ENCODE measurements around the gene CPXM2. TPM values are rescaled to one million over a fixed set of nuclear protein-coding genes. Genes with fewer than 3 reads are reported as not detected.

CPXM2 gene
- total RNA-seq, 1 experiment from 2014 or later: not detected

GRCh38 chr10:123800821-123801220 lies 90.8 kb downstream of the CPXM2 start:
- Mint-ChIP-seq H3K27me3 (ENCODE audit: insufficient read depth, unreplicated experiment) (no peaks in the 10 kb centered on the region), H3K36me3 (ENCODE audit: insufficient read depth, unreplicated experiment) (no peaks in the 10 kb centered on the region), H3K9me3 (ENCODE audit: unreplicated experiment) (no peaks in the 10 kb centered on the region), H3K4me3 (ENCODE audit: unreplicated experiment) (no peak overlapping the region), H3K4me1 (ENCODE audit: insufficient read depth, unreplicated experiment) (no peaks in the 10 kb centered on the region), H3K27ac (ENCODE audit: low read depth, unreplicated experiment) (no peak overlapping the region)
- TF ChIP-seq, protein P1, sequence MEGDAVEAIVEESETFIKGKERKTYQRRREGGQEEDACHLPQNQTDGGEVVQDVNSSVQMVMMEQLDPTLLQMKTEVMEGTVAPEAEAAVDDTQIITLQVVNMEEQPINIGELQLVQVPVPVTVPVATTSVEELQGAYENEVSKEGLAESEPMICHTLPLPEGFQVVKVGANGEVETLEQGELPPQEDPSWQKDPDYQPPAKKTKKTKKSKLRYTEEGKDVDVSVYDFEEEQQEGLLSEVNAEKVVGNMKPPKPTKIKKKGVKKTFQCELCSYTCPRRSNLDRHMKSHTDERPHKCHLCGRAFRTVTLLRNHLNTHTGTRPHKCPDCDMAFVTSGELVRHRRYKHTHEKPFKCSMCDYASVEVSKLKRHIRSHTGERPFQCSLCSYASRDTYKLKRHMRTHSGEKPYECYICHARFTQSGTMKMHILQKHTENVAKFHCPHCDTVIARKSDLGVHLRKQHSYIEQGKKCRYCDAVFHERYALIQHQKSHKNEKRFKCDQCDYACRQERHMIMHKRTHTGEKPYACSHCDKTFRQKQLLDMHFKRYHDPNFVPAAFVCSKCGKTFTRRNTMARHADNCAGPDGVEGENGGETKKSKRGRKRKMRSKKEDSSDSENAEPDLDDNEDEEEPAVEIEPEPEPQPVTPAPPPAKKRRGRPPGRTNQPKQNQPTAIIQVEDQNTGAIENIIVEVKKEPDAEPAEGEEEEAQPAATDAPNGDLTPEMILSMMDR (IDR thresholded peaks at IDR 0.05; ENCODE audit: unreplicated experiment): no peak
- POLR2A ChIA-PET: interaction anchor here (1.2 kb wide), 1 partner anchor 9 kb away, joined by 3 read pairs; no protein-coding TSS in a partner anchor
- no peak for DNase-seq (ENCODE audit: unreplicated experiment)
- CTCF ChIA-PET: interaction anchor here (0.6 to 1.1 kb wide), 2 partner anchors 26 to 815 kb away, joined by 4 read pairs; no protein-coding TSS in a partner anchor
- intact Hi-C loops (cut with micrococcal nuclease): no loop called here
- BruUV-seq (replicated peaks): no TSS peak

DNA sequence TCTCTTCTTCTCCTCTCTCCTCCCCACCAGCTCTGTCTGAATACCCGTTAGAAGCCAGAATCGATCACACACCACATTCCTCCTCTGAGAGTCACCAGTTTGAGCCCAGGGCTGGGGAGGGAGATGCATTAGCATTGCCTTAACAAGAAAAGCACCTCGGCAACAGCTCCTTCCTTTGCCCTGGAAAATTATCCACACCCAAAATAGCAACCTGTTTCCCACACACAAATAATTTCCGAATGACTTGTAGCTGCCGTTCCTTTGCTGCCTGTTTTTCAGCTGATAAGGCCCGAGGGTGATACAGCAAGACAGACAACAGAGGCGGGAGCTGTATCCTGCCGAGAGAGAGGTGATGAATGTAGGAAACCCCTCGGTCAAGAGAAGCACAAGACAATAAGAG lies 91.3 kb downstream of the CPXM2 start:
- ChIA-PET POLR2A (interaction anchor here (1.2 kb wide), 1 partner anchor 10 kb away, joined by 3 read pairs; no protein-coding TSS in a partner anchor), CTCF (interaction anchor here (1.1 kb wide), 1 partner anchor 26 kb away, joined by 4 read pairs; no protein-coding TSS in a partner anchor)
- BruUV-seq (replicated peaks): no TSS peak
- no peaks in the 10 kb centered on the region for H3K36me3 Mint-ChIP-seq (ENCODE audit: insufficient read depth, unreplicated experiment)
- no peaks in the 10 kb centered on the region for H3K9me3 Mint-ChIP-seq (ENCODE audit: unreplicated experiment)
- TF ChIP-seq, protein P1 (IDR thresholded peaks at IDR 0.05; ENCODE audit: unreplicated experiment): no peak
- H3K27ac Mint-ChIP-seq (ENCODE audit: low read depth, unreplicated experiment): no peak overlapping the region
- intact Hi-C loops (cut with micrococcal nuclease): no loop called here
- no peak overlapping the region for H3K4me3 Mint-ChIP-seq (ENCODE audit: unreplicated experiment)
- no peak for DNase-seq (ENCODE audit: unreplicated experiment)
- H3K4me1 Mint-ChIP-seq (ENCODE audit: insufficient read depth, unreplicated experiment): no peaks in the 10 kb centered on the region
- no peaks in the 10 kb centered on the region for H3K27me3 Mint-ChIP-seq (ENCODE audit: insufficient read depth, unreplicated experiment)

DNA sequence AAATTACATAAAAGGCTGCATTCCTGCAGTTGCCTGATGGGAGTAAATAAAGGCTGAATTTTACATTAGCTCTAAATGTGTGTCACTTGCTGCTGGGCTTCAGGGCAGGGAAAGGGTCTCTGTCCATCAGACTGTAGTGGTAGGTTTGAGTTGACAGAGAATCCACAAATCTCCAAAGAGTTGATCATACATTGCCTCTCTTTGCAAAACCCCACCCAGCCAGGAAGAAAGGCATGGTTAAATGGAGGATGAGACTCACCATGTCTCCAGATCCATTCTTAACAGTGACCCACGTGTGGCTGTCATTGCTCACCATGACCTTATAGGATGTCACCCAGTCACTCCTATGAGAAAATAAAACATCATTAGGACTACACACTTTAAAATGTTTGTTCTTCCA lies 92.8 kb downstream of the CPXM2 start:
- intact Hi-C loops (cut with micrococcal nuclease): no loop called here
- Mint-ChIP-seq H3K4me1 (ENCODE audit: insufficient read depth, unreplicated experiment) (no peaks in the 10 kb centered on the region), H3K9me3 (ENCODE audit: unreplicated experiment) (no peaks in the 10 kb centered on the region), H3K4me3 (ENCODE audit: unreplicated experiment) (no peak overlapping the region), H3K27ac (ENCODE audit: low read depth, unreplicated experiment) (no peak overlapping the region), H3K36me3 (ENCODE audit: insufficient read depth, unreplicated experiment) (no peaks in the 10 kb centered on the region), H3K27me3 (ENCODE audit: insufficient read depth, unreplicated experiment) (no peaks in the 10 kb centered on the region)
- POLR2A ChIA-PET: no interaction called here
- no TSS peak for BruUV-seq (replicated peaks)
- TF ChIP-seq, protein P1 (IDR thresholded peaks at IDR 0.05; ENCODE audit: unreplicated experiment): no peak
- CTCF ChIA-PET: no interaction called here
- no peak for DNase-seq (ENCODE audit: unreplicated experiment)

DNA sequence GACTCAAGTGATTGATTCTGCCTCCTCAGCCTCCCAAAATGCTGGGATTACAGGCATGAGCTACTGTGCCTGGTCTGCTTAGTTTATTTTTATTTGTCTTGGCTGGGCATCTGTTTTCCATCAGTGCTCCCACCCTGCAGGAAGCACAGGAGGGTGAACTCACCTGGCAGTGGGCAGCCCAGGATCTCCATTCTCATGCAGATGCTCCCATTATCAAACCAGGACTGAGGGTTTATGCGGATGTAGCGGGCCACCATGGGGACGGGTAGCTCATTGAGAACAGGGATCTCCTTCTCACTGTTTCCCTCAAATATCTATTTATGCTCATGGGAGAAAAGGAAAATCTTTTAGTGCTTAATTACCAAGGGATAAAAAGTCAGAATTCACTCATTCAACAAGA lies 93.8 kb downstream of the CPXM2 start:
- intact Hi-C loops (cut with micrococcal nuclease): no loop called here
- H3K4me1 Mint-ChIP-seq (ENCODE audit: insufficient read depth, unreplicated experiment): no peaks in the 10 kb centered on the region
- CTCF ChIA-PET: interaction anchor here (0.8 kb wide), 1 partner anchor 215 kb away, joined by 3 read pairs; no protein-coding TSS in a partner anchor
- no peaks in the 10 kb centered on the region for H3K9me3 Mint-ChIP-seq (ENCODE audit: unreplicated experiment)
- BruUV-seq (replicated peaks): no TSS peak
- POLR2A ChIA-PET: interaction anchor here (0.7 kb wide), 1 partner anchor 90 kb away, joined by 4 read pairs; no protein-coding TSS in a partner anchor
- no peak for DNase-seq (ENCODE audit: unreplicated experiment)
- H3K27me3 Mint-ChIP-seq (ENCODE audit: insufficient read depth, unreplicated experiment): no peaks in the 10 kb centered on the region
- no peaks in the 10 kb centered on the region for H3K36me3 Mint-ChIP-seq (ENCODE audit: insufficient read depth, unreplicated experiment)
- TF ChIP-seq, protein P1 (IDR thresholded peaks at IDR 0.05; ENCODE audit: unreplicated experiment): no peak
- no peak overlapping the region for H3K4me3 Mint-ChIP-seq (ENCODE audit: unreplicated experiment)
- no peak overlapping the region for H3K27ac Mint-ChIP-seq (ENCODE audit: low read depth, unreplicated experiment)
